ENCODE measurements around the gene NDUFS5.

- TF ChIP-seq, protein P1, sequence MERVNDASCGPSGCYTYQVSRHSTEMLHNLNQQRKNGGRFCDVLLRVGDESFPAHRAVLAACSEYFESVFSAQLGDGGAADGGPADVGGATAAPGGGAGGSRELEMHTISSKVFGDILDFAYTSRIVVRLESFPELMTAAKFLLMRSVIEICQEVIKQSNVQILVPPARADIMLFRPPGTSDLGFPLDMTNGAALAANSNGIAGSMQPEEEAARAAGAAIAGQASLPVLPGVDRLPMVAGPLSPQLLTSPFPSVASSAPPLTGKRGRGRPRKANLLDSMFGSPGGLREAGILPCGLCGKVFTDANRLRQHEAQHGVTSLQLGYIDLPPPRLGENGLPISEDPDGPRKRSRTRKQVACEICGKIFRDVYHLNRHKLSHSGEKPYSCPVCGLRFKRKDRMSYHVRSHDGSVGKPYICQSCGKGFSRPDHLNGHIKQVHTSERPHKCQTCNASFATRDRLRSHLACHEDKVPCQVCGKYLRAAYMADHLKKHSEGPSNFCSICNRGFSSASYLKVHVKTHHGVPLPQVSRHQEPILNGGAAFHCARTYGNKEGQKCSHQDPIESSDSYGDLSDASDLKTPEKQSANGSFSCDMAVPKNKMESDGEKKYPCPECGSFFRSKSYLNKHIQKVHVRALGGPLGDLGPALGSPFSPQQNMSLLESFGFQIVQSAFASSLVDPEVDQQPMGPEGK (CRISPR knock-in tag; IDR thresholded peaks at IDR 0.05; ENCODE audit: borderline replicate concordance) = no peak
- TF ChIP-seq ISL1 (CRISPR knock-in tag; IDR thresholded peaks at IDR 0.05) (no peak), ZNF8 (CRISPR knock-in tag; IDR thresholded peaks at IDR 0.05) (no peak), ZNF565 (CRISPR knock-in tag; conservative IDR thresholded peaks at IDR 0.05; ENCODE audit: low read depth) (no peak), ZNF70 (CRISPR knock-in tag; IDR thresholded peaks at IDR 0.05) (no peak)
- TF ChIP-seq, protein P2, sequence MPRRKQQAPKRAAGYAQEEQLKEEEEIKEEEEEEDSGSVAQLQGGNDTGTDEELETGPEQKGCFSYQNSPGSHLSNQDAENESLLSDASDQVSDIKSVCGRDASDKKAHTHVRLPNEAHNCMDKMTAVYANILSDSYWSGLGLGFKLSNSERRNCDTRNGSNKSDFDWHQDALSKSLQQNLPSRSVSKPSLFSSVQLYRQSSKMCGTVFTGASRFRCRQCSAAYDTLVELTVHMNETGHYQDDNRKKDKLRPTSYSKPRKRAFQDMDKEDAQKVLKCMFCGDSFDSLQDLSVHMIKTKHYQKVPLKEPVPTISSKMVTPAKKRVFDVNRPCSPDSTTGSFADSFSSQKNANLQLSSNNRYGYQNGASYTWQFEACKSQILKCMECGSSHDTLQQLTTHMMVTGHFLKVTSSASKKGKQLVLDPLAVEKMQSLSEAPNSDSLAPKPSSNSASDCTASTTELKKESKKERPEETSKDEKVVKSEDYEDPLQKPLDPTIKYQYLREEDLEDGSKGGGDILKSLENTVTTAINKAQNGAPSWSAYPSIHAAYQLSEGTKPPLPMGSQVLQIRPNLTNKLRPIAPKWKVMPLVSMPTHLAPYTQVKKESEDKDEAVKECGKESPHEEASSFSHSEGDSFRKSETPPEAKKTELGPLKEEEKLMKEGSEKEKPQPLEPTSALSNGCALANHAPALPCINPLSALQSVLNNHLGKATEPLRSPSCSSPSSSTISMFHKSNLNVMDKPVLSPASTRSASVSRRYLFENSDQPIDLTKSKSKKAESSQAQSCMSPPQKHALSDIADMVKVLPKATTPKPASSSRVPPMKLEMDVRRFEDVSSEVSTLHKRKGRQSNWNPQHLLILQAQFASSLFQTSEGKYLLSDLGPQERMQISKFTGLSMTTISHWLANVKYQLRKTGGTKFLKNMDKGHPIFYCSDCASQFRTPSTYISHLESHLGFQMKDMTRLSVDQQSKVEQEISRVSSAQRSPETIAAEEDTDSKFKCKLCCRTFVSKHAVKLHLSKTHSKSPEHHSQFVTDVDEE (CRISPR knock-in tag; IDR thresholded peaks at IDR 0.05) = no peak
Measured at GRCh38 chr1:39046613-39047210, 20.6 kb downstream of the NDUFS5 start.

Measured in SK-N-SH treated with all-trans-retinoic acid at 6 μM for 48 hours (cell line).